HG03354 (cell line): Measurements from ENCODE around the gene CELA2A.
"Not testable (repeated sequence)": the region's sequence is repeated elsewhere in the genome, so short reads cannot be mapped to it uniquely, and the experiment has no call there.

Source experiments
- ATAC-seq: cut with Tn5 transposase; IDR thresholded peaks from one replicate; pipeline ENCODE4 v1.9.1; 2021; ENCODE audit warnings: mild to moderate bottlenecking; ENCODE audit not compliant: unreplicated experiment, poor library complexity, severe bottlenecking

Gene CELA2A

DNA sequence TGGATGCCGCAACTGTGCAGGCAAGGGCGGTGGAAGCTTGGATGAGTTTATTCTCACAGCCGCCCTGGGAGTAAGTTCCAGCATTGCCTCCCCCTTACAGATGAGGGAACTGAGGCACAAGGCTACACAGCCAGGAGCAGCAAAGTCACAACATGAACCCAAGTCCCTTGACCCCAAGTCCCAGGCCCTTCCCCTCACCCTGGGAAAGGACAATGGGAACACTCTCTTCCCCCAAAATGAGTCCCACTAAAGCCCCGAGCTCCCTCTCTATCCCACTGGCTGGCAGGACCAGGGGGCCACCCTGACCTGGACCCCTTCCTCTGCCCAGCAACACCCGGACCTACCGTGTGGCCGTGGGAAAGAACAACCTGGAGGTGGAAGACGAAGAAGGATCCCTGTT, 14.4 kb upstream of the CELA2A start:
- ATAC-seq = no peak

DNA sequence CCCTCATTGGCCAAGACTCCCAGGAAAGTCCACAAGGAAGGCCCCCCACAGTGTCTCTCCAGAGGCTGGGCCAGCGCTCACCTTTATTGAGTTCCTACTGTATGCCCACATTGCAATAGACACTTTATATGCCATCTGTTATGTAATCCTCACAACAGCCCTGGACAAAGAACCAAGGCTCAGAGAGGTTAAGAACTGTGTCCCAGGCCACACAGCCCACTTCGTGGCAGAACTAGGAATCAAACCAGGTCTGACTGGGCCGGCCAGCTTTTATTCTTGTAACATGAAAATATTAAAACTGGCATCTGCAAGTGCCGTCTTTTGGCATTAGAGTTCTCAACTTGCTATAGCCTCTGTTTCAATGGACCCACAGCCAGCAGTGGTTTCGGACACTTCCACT, 13.8 kb upstream of the CELA2A start:
- no peak for ATAC-seq

DNA sequence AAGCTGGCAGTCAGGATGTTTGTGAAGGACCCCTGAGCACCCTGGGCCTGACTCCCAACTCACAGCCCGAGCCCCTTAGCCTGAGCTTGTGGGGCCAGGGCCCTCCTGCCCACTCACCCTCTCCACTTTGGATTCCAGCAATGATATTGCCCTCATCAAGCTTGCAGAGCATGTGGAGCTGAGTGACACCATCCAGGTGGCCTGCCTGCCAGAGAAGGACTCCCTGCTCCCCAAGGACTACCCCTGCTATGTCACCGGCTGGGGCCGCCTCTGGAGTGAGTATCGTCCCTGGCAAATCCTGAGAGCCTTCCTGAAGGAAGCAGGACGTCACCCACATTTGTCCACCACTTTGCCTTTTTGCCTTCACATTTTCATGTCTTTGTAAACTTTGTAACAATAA, 13.3 kb upstream of the CELA2A start:
- ATAC-seq = no peak

DNA sequence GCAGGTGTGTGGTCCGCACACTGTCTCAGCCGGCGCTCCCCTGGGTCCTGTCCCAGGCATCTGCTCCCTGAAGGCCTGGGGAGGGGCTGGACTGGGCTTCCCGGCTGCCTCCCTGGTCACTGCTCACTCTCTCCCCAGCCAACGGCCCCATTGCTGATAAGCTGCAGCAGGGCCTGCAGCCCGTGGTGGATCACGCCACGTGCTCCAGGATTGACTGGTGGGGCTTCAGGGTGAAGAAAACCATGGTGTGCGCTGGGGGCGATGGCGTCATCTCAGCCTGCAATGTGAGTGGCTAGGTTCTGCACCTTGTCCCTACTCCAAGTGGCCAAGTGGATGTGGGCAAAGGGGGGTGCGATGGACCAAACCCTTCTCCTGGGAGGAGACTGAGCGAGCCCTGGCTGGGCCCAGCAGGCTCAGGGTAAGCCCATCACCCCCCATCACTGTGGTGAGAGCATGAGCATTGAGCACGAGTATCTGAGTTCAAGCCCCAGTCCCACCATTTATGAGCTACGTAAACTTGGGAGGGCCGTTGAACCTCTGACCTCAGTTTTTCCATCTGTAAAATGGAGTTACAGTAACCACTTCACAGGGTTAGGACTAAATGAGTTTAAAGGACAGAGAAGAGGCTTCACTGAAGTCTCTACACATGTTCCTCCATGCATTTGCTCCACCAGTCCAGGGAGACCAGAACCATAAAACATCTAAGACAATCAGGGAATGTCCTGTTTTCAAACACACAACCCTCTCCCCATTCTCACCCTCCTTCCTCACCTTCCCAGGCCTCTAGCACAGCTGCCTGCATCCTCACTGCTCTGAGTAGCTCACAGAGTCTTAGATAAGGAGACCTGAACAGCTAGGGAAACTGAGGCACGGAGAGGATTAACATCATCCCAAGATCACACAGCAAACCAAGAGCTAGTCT, 11.8 kb upstream of the CELA2A start:
- ATAC-seq = no peak

DNA sequence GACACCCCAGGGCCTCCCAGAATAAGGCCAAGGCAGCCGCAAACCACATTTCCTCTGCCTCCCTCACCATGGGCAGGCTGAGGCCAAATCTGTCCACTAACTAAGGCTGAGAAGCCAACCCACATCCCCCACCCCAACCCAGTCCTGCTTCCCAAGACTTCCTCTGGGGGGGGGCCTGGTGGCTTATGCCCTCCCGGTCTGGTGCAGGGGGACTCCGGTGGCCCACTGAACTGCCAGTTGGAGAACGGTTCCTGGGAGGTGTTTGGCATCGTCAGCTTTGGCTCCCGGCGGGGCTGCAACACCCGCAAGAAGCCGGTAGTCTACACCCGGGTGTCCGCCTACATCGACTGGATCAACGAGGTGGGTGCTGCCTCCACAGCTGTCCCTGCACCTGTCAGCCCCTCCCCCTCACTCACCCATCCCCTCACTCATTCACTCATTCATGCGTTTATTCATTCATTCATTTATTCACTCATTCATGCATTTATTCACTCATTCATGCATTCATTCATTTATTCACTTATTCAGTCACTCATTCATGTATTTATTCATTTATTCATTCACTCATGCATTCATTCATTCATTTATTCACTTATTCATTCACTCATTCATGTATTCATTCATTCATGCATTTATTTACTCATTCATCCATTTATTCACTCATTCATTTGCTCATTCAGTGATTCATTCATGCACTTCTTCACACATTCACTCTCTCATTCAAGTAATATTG, 11.0 kb upstream of the CELA2A start:
- no peak for ATAC-seq

DNA sequence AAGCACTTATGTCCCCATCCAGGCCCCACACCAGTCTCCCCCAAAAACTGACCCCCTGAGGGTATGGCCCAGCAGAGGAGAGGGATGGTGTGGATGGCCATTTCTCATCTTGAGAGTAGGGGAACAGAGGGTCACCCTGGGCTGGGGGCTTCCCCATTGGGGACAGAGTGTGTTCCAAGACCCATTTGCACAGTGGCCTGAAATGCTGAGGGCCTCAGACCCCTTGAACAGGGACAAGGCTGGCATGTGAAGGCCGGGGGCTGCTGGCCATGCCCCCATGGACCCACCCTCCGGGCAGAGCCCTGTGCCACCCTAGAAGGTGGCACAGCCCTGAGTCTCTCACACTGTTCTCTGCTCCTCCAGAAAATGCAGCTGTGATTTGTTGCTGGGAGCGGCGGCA, 10.3 kb upstream of the CELA2A start:
- no peak for ATAC-seq

DNA sequence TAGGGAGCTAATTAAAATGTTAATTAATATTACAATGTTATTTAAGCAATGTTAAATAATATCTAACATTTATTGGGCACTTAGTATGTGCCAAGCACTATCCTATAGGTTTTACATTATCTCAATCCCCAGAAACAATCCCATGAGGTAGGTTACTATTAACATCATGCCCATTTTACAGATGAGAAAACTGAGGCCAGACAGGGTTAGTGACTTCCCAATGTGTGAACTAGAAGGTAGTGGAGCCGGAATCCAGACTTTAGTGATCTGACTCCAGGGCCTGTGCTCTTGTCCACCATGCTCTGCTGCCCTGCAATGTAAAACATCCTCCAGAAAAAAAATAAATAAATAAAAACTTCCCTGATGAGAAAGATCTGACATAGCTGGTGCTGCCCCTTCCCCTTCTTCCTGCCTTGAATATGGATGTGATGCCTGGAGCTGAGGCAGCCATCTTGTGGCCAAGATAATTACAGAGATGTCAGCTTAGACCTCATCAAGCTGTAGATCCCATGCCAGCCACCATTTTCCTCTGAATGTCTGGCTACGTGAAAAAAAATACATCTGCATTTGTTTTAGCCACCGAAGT, 7.6 kb upstream of the CELA2A start:
- no peak for ATAC-seq

DNA sequence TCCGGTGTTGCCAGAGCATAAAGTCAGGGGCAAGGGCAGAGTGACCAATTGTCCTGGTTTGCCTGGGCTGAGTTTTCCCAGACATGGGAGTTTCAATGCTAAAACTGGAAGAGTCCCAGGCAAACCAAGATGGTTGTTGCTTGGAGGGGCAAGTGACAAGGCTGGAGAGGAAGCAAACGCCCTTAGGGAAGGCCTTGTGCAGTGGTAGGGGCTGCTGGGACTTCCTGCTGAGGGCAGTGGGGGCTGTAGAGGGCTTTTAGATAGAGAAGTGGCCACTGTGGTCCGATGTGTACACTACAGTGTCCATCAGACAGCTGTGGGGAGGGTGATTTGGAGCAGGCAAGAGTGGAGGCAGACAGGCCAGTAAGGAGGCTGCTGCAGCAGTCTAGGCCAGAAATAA, 7.0 kb upstream of the CELA2A start:
- no peak for ATAC-seq

DNA sequence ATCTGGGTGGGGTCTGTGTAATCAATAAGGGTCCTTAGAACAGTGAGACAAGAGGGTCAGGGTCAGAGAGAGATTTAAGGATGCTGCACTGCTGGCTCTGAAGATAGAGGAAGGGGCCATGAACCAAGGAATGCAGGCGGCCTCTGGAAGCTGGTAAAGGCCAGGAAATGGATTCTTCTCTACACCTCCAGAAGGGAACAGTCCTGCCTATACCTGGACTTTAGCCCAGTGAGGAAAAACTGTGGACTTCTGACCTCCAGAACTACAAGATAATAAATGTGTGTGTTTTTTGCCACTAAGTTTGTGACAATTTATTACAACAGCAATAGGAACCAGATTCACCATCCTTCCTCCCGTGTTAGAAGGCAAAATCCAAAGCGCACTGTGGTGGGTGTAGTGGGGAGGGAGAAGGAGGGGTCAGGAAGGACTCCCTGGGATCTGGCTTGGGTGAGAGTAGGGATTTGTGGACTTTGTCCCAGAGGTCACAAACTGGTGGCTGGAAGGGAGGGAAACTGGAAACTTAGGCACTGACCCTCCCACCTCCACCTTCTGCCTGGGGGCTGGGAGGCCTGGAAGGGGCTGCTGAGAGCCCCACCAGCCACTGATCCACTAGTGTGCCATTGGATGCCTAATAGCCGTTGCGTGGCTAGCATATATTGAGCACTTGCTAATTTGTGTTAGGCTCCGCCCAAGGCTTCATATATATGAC, 5.4 kb upstream of the CELA2A start:
- ATAC-seq = no peak

DNA sequence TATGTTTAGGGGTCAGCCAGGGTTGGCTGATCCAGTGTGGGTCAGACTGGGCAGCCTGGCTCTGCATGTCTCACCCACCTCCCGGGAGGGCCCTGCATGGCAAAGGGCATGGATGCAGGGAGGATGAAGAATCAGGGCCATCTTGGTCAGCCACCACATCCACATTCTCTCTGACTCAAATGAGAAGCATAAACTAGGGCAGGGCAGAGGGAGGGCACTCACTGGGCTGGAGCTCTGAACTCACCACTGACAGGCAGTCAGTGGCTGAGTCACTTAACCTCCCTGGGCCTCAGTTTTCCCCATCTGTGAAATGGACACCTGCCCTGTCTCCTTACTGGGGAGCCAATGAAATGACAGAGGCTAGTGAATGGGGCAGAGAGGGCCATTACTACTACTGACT, 4.3 kb upstream of the CELA2A start:
- no peak for ATAC-seq

DNA sequence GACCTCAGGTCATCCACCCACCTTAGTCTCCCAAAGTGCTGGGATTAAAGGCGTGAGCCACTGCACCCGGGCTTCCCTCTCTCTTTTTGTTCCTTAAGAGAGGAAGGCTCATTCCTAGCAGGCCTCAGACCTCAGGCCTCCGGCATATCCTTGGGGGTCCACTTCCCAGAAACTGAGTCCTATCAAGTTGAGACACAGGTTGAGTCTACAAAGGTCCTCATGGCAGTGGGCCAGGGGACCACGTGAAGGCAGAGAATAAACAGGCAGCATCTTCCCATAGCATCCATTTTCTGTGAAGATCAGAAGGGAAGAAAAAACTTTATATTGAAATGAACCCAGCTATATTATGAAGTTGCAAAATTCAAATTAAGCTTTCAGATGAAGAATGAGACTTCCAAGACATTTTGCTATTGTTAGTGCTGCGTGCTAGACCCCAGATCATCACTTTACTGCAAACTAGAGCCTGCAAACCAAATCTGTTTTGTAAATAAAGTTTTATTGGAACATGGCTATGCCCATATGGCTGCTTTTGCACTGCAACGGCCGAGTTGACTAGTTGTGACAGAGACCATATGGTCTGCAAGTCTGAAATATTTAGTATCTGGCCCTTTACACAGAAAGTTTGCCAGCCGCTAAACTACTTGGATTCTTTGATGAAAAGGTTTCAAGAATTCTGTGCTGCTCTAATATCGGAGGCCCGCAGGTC, 3.5 kb upstream of the CELA2A start:
- no peak for ATAC-seq

DNA sequence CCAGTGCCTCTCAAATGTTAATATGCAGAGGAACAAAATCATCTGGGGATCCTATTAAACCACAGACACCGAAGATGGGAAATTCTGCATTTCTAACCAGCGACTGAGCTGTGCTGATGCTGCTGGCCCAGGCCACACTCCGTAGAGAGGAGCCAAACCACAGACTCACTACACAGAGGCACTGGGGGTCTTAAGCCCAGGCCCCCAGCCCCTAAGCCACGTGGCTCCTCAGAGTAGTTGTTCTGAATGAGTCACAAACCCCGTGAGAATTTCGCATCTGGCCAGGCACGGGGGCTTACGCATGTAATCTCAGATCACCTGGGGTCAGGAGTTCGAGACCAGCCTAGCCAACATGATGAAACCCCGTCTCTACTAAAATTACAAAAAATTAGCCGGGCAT, 2.8 kb upstream of the CELA2A start:
- ATAC-seq = no peak

DNA sequence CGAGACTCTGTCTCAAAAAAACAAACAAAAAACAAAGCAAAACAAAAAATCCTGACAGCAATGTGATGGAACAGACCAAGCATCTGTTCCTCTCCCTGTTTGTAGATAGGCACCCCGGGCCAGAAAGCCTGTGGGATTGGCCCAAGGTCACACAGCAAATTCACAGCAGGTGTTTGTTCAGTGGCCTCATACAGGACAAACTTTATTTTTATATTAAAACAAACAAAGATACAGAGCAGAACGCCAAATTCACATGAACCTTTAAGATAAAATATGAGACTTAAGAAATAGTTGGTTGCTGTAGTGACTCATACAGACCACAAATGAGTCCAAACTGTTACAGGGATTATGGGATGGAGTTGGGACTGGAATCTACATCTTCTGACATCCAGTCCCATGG, 2.3 kb upstream of the CELA2A start:
- no peak for ATAC-seq

DNA sequence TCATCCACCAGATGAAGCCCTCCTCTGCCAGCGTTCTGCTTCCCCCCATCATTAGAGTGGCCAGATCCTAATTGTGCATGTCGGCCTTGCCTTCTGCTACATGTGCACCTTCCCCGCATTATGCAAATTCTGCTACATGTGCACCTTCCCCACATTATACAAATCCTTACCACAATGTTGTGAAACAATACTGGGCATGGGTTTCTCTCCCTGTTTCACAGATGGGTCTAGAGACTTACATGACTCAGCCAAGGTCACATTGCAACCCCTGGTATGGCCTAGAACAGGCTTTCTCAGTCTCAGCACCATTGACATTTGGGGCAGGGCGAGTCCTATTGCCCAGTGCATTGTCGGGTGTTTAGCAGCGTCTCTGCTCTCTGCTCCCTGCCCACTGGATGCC, 1.0 kb upstream of the CELA2A start:
- no peak for ATAC-seq

DNA sequence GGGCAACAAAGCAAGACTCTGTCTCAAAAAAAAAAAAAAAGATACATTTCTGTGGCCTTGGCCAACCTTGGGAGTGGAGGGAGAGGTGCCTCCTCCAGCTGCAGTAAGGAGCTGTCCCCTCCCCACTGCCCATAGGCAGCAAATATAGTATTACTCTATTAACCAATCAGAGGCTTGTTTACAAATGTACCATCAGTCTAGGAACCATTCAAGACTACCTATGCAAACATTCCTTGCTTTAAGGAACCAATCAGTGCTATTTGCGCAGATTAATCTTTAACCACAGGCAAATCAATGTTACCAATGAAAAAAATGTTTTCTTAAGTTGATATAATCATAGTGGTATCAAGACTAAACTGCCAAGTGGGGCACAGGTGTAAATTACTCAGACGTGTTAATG, 1.1 kb downstream of the CELA2A start:
- no peak for ATAC-seq

DNA sequence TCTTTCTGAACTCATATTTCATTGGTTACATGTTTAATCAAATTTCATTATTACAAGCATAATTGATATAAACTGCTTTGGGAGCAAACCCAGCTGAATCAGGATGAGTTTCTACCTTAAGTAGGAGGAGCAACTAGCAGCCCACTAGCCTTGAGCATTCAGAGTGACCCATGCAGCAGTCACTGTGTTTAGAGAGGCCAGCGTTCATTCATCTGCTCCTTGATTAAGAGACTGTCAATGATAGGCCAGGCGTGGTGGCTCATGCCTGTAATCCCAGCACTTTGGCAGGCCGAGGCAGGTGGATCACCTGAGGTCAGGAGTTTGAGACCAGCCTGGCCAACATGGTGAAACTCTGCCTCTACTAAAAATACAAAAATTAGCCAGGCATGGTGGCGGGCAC, 1.9 kb downstream of the CELA2A start:
- ATAC-seq = not testable (repeated sequence)

DNA sequence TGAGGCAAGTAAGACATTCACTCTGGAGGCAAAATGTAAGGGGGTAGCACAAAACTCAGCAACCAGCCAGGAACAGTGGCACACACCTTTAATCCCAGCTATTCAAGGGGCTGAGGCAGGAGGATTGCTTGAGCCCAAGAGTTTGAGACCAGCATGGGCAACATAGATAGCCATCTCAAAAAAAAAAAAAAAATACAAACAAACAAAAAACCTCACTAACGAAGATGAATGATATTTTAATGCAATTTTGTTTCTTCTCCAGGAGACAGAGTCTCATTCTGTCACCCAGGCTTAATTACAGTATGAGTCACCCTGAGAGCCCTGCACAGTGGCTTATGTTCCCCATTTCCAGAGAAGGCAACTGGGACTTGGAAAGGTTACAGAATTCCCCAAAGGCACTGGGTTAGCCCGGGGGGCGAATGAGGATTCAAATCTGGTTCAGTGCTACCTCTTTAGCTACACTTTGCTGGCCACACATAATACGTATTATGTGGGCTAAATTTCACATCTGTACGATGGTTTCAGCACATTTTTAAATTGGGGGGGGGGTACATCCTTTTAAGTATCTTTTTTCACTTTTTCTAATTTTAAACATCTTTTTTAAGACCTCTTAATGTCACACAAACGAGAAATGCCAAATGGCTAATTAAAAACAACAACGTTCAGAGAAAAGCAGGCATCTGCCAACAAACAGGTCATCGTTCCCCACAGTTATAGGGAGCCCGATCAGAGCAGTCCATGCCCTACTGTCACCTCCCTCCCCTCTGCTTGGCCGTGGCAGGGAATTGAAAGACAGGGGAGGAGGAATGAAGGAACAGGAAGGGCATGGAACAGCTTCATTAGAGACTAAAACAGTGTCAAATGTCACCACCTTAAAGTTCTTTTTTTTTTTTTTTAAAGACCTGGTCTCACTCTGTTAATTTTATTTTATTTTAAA, 3.5 kb downstream of the CELA2A start:
- ATAC-seq = no peak

DNA sequence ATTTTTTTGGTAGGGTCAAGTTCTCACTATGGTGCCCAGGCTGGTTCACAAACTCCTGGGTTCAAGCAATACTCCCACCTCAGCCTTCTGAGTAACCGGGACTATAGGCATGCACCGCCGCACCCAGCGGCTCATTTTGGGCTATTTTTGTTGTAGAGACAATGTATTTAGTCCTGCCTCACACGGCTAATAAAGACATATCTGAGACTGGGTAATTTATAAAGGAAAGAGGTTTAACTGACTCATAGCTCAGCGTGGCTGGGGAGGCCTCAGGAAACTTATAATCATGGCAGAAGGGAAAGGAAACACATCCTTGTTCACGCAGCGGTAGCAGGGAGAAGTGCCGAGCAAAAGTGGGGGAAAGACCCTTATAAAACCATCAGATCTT, 4.2 kb downstream of the CELA2A start:
- no peak for ATAC-seq
